Measurements from ENCODE around the gene FAM234A.

Gene FAM234A

GRCh38 chr16:281660-282255 is 47.1 kb downstream of the FAM234A start:
- DNase-seq (ENCODE audit: low read depth) = no peak

- DNase-seq (ENCODE audit: low read depth) = no peak
Measured at GRCh38 chr16:282491-282890, 47.9 kb downstream of the FAM234A start.

GRCh38 chr16:283033-283805 is 48.6 kb downstream of the FAM234A start, which contains the start of gene PDIA2:
Gene PDIA2, plus strand, starts transcription at chr16:283164. Its CDS starts 6 bp downstream, at chr16:283170.
- DNase-seq (ENCODE audit: low read depth) = no peak

- no peak for DNase-seq (ENCODE audit: low read depth)
Measured at GRCh38 chr16:284204-285120, 49.8 kb downstream of the FAM234A start.

- DNase-seq (ENCODE audit: low read depth) = no peak
Measured at GRCh38 chr16:285146-286055, 50.8 kb downstream of the FAM234A start.

- DNase-seq (ENCODE audit: low read depth) = no peak
Measured at GRCh38 chr16:286491-287297, 52.1 kb downstream of the FAM234A start.

- no peak for DNase-seq (ENCODE audit: low read depth)
Measured at GRCh38 chr16:287298-287811, 52.7 kb downstream of the FAM234A start.

GRCh38 chr16:287981-288920 is 53.6 kb downstream of the FAM234A start:
- DNase-seq (ENCODE audit: low read depth) = no peak

- DNase-seq (ENCODE audit: low read depth) = no peak
Measured at GRCh38 chr16:289395-289997, 54.9 kb downstream of the FAM234A start.

GRCh38 chr16:290015-290680 is 55.5 kb downstream of the FAM234A start:
- DNase-seq (ENCODE audit: low read depth) = no peak

GRCh38 chr16:290681-291405 is 56.2 kb downstream of the FAM234A start:
- no peak for DNase-seq (ENCODE audit: low read depth)

- no peak for DNase-seq (ENCODE audit: low read depth)
Measured at GRCh38 chr16:291539-291938, 56.9 kb downstream of the FAM234A start.

- DNase-seq (ENCODE audit: low read depth) = no peak
Measured at GRCh38 chr16:293043-293775, 58.6 kb downstream of the FAM234A start.

GRCh38 chr16:296276-296675 is 61.7 kb downstream of the FAM234A start:
- DNase-seq (ENCODE audit: low read depth) = no peak

- DNase-seq (ENCODE audit: low read depth) = no peak
Measured at GRCh38 chr16:296806-297510, 62.3 kb downstream of the FAM234A start.

GRCh38 chr16:297832-298231 is 63.2 kb downstream of the FAM234A start:
- no peak for DNase-seq (ENCODE audit: low read depth)

All from T-helper 22 cell (primary cell).